ENCODE data around the gene MCC. TPM values are rescaled to one million over a fixed set of nuclear protein-coding genes. Genes with fewer than 3 reads are reported as not detected.

MCC gene
- total RNA-seq, 2 experiments from 2014 or later = 4.0 to 4.1 TPM

DNA sequence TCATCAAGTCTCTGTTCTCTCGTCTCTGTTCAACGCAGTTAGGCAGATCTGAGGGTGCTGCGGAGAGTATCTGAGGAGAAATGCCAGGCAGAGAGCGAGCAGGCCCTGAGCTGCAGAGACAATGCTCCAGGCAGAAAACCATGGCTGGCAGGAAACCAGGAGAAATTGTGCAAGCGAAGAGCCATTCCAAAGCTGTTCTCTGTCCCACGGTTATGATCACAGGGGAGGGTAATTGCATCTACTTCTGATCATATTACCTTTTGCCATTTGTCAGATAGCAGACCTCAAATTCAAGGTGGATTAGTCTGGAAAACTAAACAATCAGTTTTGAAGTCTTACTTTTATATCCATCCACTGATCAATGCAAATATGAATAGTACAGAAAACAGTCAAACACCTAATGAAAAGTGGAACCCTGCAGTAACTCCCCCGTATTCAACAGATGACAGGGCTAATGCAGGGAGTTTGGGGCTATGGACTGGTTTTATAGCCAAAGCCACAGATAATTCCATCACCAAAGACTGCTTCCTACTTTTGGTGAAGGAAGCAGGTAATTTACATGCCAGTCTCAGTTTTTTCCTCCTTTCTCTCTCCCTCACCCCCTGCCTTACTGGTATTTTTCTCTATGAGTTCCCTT, 283.6 kb downstream of the MCC start:
- intact Hi-C loops (cut with micrococcal nuclease) = no loop called here
- H3K9me3 Mint-ChIP-seq = no peaks in the 10 kb centered on the region
- H3K27ac Mint-ChIP-seq = no peak overlapping the region
- H3K27me3 Mint-ChIP-seq = no peaks in the 10 kb centered on the region
- no peak for DNase-seq
- ChIA-PET CTCF (interaction anchor here (1.0 kb wide), 1 partner anchor 39 kb away, joined by 3 read pairs; no protein-coding TSS in a partner anchor), POLR2A (no interaction called here)
- H3K4me1 Mint-ChIP-seq (ENCODE audit: low read depth) = no peaks in the 10 kb centered on the region
- H3K4me3 Mint-ChIP-seq = no peak overlapping the region
- no peaks in the 10 kb centered on the region for H3K36me3 Mint-ChIP-seq

DNA sequence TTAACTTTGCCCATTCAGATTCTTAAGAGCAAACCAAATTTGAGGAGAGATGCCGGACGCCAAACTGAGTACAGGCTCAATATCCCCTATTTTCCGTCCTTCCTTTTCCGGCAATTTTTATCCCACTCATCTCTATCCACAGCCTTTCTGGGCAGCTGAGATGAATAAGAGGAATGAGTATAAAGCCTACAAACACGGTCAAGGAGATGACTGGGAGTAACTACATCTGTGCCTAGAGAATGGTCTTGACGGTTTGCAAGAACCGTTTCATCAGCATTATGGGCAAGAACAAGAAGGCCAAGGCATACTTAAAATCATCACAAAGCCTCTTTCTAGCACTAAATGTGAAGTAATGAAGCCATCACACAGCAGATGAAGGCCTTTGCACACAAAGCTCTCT, 284.3 kb downstream of the MCC start:
- no peaks in the 10 kb centered on the region for H3K36me3 Mint-ChIP-seq
- DNase-seq = no peak
- ChIA-PET CTCF (no interaction called here), POLR2A (no interaction called here)
- H3K27me3 Mint-ChIP-seq = no peaks in the 10 kb centered on the region
- H3K4me3 Mint-ChIP-seq = no peak overlapping the region
- H3K27ac Mint-ChIP-seq = no peak overlapping the region
- H3K4me1 Mint-ChIP-seq (ENCODE audit: low read depth) = no peaks in the 10 kb centered on the region
- intact Hi-C loops (cut with micrococcal nuclease) = no loop called here
- no peaks in the 10 kb centered on the region for H3K9me3 Mint-ChIP-seq

DNA sequence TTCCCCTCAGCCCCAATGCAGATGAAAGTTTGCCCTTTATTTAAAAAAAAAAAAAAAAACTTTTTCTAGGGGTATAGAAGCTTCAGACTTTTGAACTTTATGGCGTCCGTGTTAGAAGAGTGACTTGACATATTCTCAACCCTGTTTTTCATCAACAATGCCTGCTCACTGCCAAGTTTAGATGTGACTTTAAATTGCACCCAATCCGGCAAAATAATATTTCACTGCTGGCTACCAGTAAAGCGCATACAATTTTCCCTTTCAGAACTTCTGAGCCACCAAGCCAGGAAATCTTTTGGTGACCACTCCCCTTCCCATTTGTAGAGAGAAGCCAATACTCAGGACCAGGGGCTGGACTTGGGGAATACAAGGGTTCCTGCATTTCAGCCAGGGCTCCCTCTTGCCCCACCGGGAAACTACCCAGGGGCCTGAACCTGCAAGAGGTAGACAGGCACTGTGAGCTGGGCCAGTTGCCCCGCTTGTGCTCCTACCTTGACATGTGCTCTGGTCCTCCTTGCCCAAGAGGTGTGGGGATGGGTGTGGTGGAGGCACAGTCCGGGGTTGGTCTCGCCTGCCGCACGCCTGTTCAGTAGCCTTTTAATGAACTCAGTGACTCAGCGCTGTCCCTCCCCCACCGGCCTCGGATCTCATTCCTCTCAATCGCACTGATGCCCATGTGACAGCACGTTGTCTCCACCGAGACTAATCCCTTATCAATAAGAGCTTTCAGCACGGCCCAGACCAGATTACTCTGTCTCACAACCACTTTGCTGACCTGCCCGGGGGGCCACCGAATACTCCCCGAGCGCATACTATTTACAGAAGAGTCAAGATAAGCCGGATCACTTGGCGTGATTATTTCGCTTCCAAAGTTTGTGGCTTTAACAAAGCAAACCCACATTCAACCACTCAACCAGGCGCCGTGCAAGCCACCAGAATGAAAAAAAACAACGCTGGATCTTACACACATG, 285.2 kb downstream of the MCC start:
- ChIA-PET POLR2A (no interaction called here), CTCF (no interaction called here)
- Mint-ChIP-seq H3K9me3 (no peaks in the 10 kb centered on the region), H3K36me3 (no peaks in the 10 kb centered on the region), H3K27ac (no peak overlapping the region), H3K27me3 (no peaks in the 10 kb centered on the region), H3K4me1 (ENCODE audit: low read depth) (no peaks in the 10 kb centered on the region), H3K4me3 (no peak overlapping the region)
- no peak for DNase-seq
- intact Hi-C loops (cut with micrococcal nuclease) = no loop called here

DNA sequence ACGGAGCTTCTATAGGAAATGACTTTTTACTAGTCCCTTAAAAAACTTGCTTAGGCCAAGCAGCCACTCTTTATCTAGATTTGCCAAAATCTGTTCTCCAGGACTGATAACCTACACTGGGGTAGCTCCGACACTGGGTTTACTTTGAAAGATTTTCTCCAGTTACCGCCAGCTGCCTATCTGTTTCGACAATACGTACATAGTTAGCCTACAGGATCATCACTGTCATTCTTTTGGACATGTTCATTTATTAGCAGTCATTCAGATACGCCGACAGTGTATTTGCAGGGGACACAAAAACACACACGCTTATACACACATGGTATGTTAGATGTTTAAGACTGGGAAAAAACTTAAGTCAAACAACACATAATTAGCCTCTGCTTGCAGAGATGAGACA, 286.0 kb downstream of the MCC start:
- ChIA-PET CTCF (no interaction called here), POLR2A (no interaction called here)
- Mint-ChIP-seq H3K36me3 (no peaks in the 10 kb centered on the region), H3K9me3 (no peaks in the 10 kb centered on the region), H3K27me3 (no peaks in the 10 kb centered on the region), H3K4me3 (no peak overlapping the region), H3K27ac (no peak overlapping the region), H3K4me1 (ENCODE audit: low read depth) (no peaks in the 10 kb centered on the region)
- DNase-seq = no peak
- intact Hi-C loops (cut with micrococcal nuclease) = no loop called here

DNA sequence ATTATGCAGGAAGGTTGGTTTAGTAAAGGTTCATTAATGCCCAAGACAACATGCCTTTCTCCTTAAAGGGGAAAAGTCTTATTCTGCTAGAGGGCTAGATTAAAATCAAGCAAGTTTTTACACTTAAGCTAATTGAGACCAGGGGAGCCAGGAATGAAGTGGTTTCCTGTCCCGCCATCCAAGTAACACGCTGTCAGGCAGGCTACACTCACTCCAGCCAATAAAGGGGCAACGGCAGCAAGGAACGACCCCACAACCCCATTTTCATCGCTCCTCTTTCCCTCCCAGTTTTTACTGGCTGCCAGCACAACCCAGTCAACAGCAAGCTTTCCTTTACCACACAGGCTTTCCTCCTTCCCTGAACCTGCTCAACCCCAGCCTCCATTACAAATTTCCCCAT, 286.5 kb downstream of the MCC start:
- Mint-ChIP-seq H3K4me3 (no peak overlapping the region), H3K4me1 (ENCODE audit: low read depth) (no peaks in the 10 kb centered on the region), H3K27ac (no peak overlapping the region), H3K36me3 (no peaks in the 10 kb centered on the region), H3K9me3 (no peaks in the 10 kb centered on the region), H3K27me3 (no peaks in the 10 kb centered on the region)
- ChIA-PET CTCF (no interaction called here), POLR2A (no interaction called here)
- DNase-seq = no peak
- intact Hi-C loops (cut with micrococcal nuclease) = no loop called here

DNA sequence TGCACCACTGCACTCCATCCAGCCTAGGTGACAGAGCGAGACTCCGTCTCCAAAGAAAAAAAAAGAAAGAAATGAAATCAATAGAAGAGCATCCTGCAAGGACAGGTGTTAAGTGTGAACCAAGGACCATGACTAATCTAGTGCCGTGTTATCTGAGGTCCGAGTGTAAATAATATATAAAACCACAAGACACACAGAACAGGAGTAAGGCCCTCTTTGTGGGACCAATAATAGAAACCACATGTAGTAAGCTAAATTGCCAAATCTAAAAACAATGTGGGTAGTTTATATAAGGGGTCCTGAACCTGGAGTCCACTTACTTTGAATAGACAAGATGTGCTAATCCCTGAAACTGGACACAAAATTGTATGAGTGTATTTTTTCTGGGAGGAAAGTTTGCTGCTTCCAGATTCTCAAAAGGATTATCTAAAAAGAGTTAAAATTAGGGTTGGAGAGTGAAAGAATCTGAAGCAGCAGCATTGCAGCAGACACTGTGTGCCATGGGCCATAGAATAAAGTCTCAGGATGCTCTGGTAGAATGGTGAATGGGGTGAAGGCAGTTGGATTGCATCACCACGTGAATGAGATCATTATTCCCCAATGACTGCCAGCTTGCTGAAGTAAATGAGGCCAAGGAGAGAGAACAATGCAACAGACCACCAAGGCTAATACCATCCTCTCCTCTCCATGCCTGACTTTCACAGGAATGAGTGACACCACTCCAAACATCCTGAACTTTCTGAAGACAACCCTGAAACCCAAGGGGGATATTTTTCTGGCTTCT, 288.9 kb downstream of the MCC start:
- Mint-ChIP-seq H3K27ac (no peak overlapping the region), H3K27me3 (no peaks in the 10 kb centered on the region), H3K36me3 (peaks cover 3% of the 10 kb centered on the region), H3K4me3 (no peak overlapping the region), H3K9me3 (no peaks in the 10 kb centered on the region), H3K4me1 (ENCODE audit: low read depth) (no peaks in the 10 kb centered on the region)
- POLR2A ChIA-PET = no interaction called here
- CTCF ChIA-PET = no interaction called here
- intact Hi-C loops (cut with micrococcal nuclease) = no loop called here
- DNase-seq = no peak

DNA sequence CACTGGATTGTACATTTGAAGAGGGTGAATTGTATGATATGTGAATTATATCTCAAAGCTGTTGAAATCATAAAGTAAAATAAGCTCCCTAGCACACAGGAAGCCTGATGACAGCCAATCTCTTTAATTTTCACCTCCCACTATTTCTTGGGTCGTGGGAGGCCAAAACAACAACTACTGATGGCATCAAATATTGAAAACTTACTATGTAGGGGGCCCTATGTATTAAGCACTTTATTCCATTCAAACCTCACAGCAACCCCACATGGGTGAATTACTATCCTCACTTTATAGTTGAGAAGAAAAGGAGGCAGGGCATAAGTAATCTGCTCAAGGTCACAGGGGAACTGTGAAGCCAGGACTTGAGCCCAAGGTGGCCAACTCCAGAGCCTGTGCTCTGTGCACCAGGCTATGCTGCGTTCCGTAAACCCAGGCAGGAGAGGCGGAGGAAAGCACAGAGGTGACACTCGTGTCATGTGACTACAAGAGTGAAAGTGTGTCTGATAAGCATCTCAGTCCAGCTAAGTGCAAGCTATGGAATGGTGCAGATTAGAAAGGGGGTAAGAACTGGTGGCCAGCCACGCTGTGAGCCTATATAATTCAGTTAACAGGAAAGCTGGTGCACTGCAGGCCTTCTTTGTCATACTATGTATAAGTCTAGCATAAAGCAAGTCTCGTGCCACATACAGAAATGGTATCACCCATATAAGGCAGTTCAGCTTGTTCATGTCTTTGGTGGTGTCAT, 290.6 kb downstream of the MCC start:
- Mint-ChIP-seq H3K36me3 (peaks cover 6% of the 10 kb centered on the region), H3K27me3 (no peaks in the 10 kb centered on the region), H3K4me1 (ENCODE audit: low read depth) (no peaks in the 10 kb centered on the region), H3K27ac (no peak overlapping the region), H3K9me3 (peaks cover 2% of the 10 kb centered on the region), H3K4me3 (no peak overlapping the region)
- DNase-seq = no peak
- CTCF ChIA-PET = interaction anchor here (0.6 to 0.9 kb wide), 2 partner anchors 201 to 414 kb away, joined by 4 read pairs; no protein-coding TSS in a partner anchor
- intact Hi-C loops (cut with micrococcal nuclease) = no loop called here
- POLR2A ChIA-PET = no interaction called here

DNA sequence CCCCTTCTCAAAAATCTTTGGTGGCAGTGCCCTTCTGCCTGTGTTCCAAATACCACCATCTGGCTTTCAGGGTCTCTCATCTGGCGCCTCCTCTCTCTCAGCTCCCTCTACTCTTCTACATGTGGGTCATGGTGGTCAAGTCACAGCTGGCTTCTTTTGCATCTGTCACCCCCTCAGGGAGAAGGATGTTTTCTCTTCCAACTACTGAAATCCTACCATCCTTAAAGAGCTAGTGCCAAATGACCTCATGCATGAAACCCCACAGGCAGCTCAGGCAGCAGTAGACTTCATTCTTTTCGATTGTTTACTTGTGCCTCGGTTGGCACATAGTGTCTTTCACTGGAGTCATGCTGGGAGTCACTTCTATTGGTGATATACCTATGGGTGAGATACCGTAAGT, 292.5 kb downstream of the MCC start:
- DNase-seq = no peak
- POLR2A ChIA-PET = no interaction called here
- H3K27ac Mint-ChIP-seq = no peak overlapping the region
- H3K9me3 Mint-ChIP-seq = peaks cover 2% of the 10 kb centered on the region
- intact Hi-C loops (cut with micrococcal nuclease) = no loop called here
- no peaks in the 10 kb centered on the region for H3K4me1 Mint-ChIP-seq (ENCODE audit: low read depth)
- peaks cover 6% of the 10 kb centered on the region for H3K36me3 Mint-ChIP-seq
- H3K4me3 Mint-ChIP-seq = no peak overlapping the region
- CTCF ChIA-PET = no interaction called here
- H3K27me3 Mint-ChIP-seq = no peaks in the 10 kb centered on the region

DNA sequence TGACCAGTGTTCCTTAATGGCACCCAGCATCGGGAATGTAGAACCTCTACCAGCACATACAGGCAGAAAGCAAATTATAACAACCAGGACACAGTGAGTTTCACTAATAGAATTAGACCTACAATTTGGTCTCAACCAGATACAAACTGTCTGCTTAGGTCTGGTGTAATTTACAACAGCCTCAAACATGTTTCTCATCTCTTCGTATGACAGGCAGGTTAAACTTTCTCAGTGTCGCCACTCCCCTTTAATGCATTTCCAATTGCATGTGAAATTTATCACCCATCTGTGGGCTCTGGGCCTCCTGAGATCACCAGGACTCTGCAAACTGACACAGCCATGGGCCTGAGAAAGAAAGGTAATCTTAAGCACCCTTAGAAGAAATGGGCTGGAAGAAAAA, 293.0 kb downstream of the MCC start:
- Mint-ChIP-seq H3K27ac (no peak overlapping the region), H3K27me3 (no peaks in the 10 kb centered on the region), H3K4me3 (no peak overlapping the region), H3K9me3 (peaks cover 2% of the 10 kb centered on the region), H3K36me3 (peaks cover 6% of the 10 kb centered on the region), H3K4me1 (ENCODE audit: low read depth) (no peaks in the 10 kb centered on the region)
- intact Hi-C loops (cut with micrococcal nuclease) = no loop called here
- CTCF ChIA-PET = no interaction called here
- POLR2A ChIA-PET = no interaction called here
- no peak for DNase-seq

DNA sequence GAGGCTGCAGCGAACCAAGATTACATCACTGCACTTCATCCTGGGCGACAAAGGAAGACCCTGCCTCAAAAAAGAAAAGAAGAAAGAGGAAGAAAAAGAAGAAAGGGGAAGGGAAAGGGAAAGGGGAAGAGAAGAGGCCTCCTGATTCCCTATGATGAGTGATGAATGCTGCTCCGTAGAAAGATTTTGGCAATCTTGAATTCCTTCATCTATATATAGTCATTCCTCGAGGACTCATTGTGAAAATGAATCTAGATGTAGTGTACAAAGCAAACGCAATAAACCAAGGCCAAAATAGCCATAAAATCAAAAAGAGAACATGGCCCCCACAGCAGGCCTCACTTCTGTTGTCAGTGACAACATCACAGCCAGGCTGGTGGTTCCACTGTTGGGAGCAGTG, 293.7 kb downstream of the MCC start:
- CTCF ChIA-PET = no interaction called here
- Mint-ChIP-seq H3K9me3 (peaks cover 2% of the 10 kb centered on the region), H3K27ac (no peak overlapping the region)

DNA sequence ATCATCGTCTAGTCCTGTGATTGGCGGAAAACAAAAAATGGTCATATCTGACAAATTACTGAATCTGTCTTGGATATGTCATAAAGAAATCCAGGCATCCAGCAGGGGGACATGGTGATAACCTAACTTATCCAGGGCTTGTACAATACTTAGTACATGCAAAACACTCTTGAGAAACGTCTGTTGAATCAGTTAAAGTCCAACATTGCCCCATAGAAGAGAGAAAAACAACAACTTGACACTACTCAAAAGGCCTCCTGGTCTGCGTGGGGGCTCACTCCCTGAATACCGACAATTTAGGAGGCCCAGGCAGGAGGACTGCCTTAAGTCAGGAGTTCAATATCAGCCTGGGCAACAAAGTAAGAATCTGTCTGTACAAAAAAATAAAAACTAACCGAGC, 294.1 kb downstream of the MCC start:
- no peak overlapping the region for H3K4me3 Mint-ChIP-seq
- intact Hi-C loops (cut with micrococcal nuclease) = no loop called here
- POLR2A ChIA-PET = no interaction called here
- H3K27me3 Mint-ChIP-seq = no peaks in the 10 kb centered on the region
- peaks cover 2% of the 10 kb centered on the region for H3K9me3 Mint-ChIP-seq
- H3K27ac Mint-ChIP-seq = no peak overlapping the region
- no peaks in the 10 kb centered on the region for H3K4me1 Mint-ChIP-seq (ENCODE audit: low read depth)
- peaks cover 6% of the 10 kb centered on the region for H3K36me3 Mint-ChIP-seq
- DNase-seq = no peak
- CTCF ChIA-PET = no interaction called here

More for the DNA sequence above, 293.7 kb downstream of the MCC start:
- Mint-ChIP-seq H3K4me3 (no peak overlapping the region), H3K4me1 (ENCODE audit: low read depth) (no peaks in the 10 kb centered on the region), H3K27me3 (no peaks in the 10 kb centered on the region), H3K36me3 (peaks cover 6% of the 10 kb centered on the region)
- no peak for DNase-seq
- intact Hi-C loops (cut with micrococcal nuclease) = no loop called here
- POLR2A ChIA-PET = no interaction called here

Data from activated CD4-positive, alpha-beta memory T cell treated with anti-CD3 and anti-CD28 coated beads for 36 hours (primary cell).